Heart right ventricle (tissue), 16 donors: ENCODE data around the gene SOX8. TPM values are rescaled to one million over a fixed set of nuclear protein-coding genes. Genes with fewer than 3 reads are reported as not detected.
A peak's percentile ranks its signal among the peaks of the same experiment; 100 is the strongest.

Experiments
- ATAC-seq, 8 donors: fragments of 200-7000 bp; cut with Tn5 transposase; one replicate each; pipeline ENCODE4 v1.9.1; 2020; ENCODE audit warnings: mild to moderate bottlenecking in 8 of 8, moderate library complexity in 8 of 8, moderate number of reproducible peaks in 1 of 8
- DNase-seq, 2 donors: peaks; one replicate each; pipeline ENCODE4 v3.0.0-alpha.2; 2020
- H3K27ac ChIP-seq, 10 donors: fragments of 200-600 bp; sonication (generic) in 2 of 10; one replicate each; pipeline versions ENCODE4 v1.5.0 to v1.8.0; 2020 to 2022; ENCODE audit warnings: mild to moderate bottlenecking in 3 of 10
- H3K27me3 ChIP-seq, 7 donors: fragments of 200-600 bp; one replicate each; pipeline ENCODE4 v1.8.0; 2021 to 2022; ENCODE audit warnings: mild to moderate bottlenecking in 2 of 7
- H3K36me3 ChIP-seq, 9 donors: fragments of 200-600 bp; sonication (generic) in 1 of 9; one replicate each; pipeline versions ENCODE4 v1.5.0 to v1.8.0; 2020 to 2022; ENCODE audit warnings: mild to moderate bottlenecking in 2 of 9
- H3K4me1 ChIP-seq, 9 donors: fragments of 200-600 bp; sonication (generic) in 1 of 9; one replicate each; pipeline versions ENCODE4 v1.5.0 to v1.8.0; 2020 to 2022; ENCODE audit warnings: mild to moderate bottlenecking in 4 of 9
- H3K4me3 ChIP-seq, 10 donors: fragments of 200-600 bp; sonication (generic) in 2 of 10; one replicate each; pipeline versions ENCODE4 v1.5.0 to v1.8.0; 2020 to 2022; ENCODE audit warnings: mild to moderate bottlenecking in 7 of 10, moderate library complexity in 2 of 10
- H3K9me3 ChIP-seq, 11 donors: fragments of 200-600 bp in 10 of 11; sonication (generic) in 2 of 11; one replicate each; pipeline versions ENCODE4 v1.5.0 to v1.8.0; 2013 to 2022; ENCODE audit warnings: mild to moderate bottlenecking in 2 of 11, control low read depth in 1 of 11, moderate library complexity in 1 of 11
- WGBS, 2 donors: extraction: QIAGEN DNeasy Blood & Tissue Kit; methylation state at CpG; one replicate each; pipeline ENCODE4 v1.1.7; 2013; ENCODE audit warnings: inconsistent platforms in 1 of 2; 5-methylcytosine and 5-hydroxymethylcytosine counted together
- intact Hi-C, 10 donors: fragments of 100-400 bp; cut with DNase I; formaldehyde crosslinking; loops; one replicate each; pipeline versions ENCODE4 v1.11.1 to v1.14.2; 2022
- polyA plus RNA-seq, 2 donors: library from polyadenylated mRNA; stranded (reverse); fragments of 200-250 nt; gene quantifications; one replicate each; pipeline ENCODE4 v1.2.3, GENCODE V29; 2013
- total RNA-seq, 10 donors: library from RNA; stranded (reverse); fragmentation: NEBNext Ultra II Directional in 3 of 10; extraction: Animal tissue kit (Norgen Biotek cat#: 25700) in 3 of 10; gene quantifications; one replicate each; pipeline versions ENCODE4 v1.2.1 to v1.2.4, GENCODE V29; 2021 to 2023
- TF ChIP-seq, protein P1 (sequence below), 9 donors: fragments of 200-600 bp; sonication (generic) in 2 of 9; IDR thresholded peaks; one replicate each; pipeline versions ENCODE4 v1.5.0 to v1.8.0; 2021 to 2022; ENCODE audit warnings: antibody characterized with exemption in 9 of 9, mild to moderate bottlenecking in 5 of 9, moderate library complexity in 1 of 9
- donor health status: Arrhythmogenic right ventricular cardiomyopathy.
- donor health status: ischemic (EF 13 %, LVEDD 7.1; RV severe dilation, severe dysfunction).
- donor health status: healthy with polysubstance abuse.
- donor health status: DM: no; HTN: yes; CAD: no.
- donor health status: DM: no; HTN: no; CAD: no.
- donor health status: ischemic (EF 25% LVEDD 6.9; RV normal size, moderate dysfunction).
- donor health status: ischemic (EF 25% LVEDD 5.7; RV mildly dilated, moderate dysfunction).
- donor health status: healthy.
- donor health status: DM: yes; HTN: yes; CAD: no.
- donor health status: Ischemic cardiomyopathy.
- donor health status: ischemic (EF 35%, LVEDD 5.7; RV mildly dilated, moderate dysfunction).
- donor health status: nonischemic (EF 11% LVEDD 7.7; RV severe dilation, severe dysfunction).
- donor health status: DM: yes; HTN: yes; CAD: no.
- donor health status: PGD.
- donor health status: ischemic (EF 29% LVEDD 5.4; RV normal size, mild dysfunction).
- donor health status: nonischemic (EF 23%, LVEDD 6.1; RV moderate dilation, normal function).

SOX8 gene
- total and polyA plus RNA-seq, 12 donors = 0.35 to 2.3 (median 1.0) TPM

DNA sequence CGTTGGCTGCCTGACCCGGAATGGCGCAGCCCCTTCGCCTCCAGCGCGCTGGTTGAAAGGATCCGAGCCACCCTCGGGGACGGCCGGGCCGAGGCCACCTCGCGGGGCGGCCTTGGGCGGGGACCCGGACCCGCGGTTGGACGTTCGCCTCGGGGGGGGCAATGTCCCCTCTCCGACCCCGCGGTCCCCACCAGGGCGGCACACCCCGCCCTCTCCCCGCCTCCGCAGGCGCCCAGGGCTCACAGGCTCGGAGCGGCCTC lies 1.0 kb upstream of the SOX8 start:
- intact Hi-C loops = no loop called here
- peaks cover 16 to 62% (median 35%) of the 10 kb centered on the region in 7 donors for H3K27me3 ChIP-seq
- ATAC-seq (peak in 1 of 8 donors; percentile 6), DNase-seq (no peak)
- TF ChIP-seq, protein P1, sequence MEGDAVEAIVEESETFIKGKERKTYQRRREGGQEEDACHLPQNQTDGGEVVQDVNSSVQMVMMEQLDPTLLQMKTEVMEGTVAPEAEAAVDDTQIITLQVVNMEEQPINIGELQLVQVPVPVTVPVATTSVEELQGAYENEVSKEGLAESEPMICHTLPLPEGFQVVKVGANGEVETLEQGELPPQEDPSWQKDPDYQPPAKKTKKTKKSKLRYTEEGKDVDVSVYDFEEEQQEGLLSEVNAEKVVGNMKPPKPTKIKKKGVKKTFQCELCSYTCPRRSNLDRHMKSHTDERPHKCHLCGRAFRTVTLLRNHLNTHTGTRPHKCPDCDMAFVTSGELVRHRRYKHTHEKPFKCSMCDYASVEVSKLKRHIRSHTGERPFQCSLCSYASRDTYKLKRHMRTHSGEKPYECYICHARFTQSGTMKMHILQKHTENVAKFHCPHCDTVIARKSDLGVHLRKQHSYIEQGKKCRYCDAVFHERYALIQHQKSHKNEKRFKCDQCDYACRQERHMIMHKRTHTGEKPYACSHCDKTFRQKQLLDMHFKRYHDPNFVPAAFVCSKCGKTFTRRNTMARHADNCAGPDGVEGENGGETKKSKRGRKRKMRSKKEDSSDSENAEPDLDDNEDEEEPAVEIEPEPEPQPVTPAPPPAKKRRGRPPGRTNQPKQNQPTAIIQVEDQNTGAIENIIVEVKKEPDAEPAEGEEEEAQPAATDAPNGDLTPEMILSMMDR (IDR thresholded peaks at IDR 0.05) = no peak
- H3K9me3 ChIP-seq = no peaks in the 10 kb centered on the region
- H3K4me3 ChIP-seq = peak overlapping the region; percentile 28 to 65 (median 54)
- 1% methylated on average over 24 to 31 of the region's 31 CpGs for WGBS, 2 donors
- H3K4me1 ChIP-seq = peaks cover 5 to 19% (median 14%) of the 10 kb centered on the region in 9 donors
- H3K36me3 ChIP-seq = no peaks in the 10 kb centered on the region
- peak overlapping the region in 7 of 10 donors; percentile 33 to 69 (median 43) for H3K27ac ChIP-seq

DNA sequence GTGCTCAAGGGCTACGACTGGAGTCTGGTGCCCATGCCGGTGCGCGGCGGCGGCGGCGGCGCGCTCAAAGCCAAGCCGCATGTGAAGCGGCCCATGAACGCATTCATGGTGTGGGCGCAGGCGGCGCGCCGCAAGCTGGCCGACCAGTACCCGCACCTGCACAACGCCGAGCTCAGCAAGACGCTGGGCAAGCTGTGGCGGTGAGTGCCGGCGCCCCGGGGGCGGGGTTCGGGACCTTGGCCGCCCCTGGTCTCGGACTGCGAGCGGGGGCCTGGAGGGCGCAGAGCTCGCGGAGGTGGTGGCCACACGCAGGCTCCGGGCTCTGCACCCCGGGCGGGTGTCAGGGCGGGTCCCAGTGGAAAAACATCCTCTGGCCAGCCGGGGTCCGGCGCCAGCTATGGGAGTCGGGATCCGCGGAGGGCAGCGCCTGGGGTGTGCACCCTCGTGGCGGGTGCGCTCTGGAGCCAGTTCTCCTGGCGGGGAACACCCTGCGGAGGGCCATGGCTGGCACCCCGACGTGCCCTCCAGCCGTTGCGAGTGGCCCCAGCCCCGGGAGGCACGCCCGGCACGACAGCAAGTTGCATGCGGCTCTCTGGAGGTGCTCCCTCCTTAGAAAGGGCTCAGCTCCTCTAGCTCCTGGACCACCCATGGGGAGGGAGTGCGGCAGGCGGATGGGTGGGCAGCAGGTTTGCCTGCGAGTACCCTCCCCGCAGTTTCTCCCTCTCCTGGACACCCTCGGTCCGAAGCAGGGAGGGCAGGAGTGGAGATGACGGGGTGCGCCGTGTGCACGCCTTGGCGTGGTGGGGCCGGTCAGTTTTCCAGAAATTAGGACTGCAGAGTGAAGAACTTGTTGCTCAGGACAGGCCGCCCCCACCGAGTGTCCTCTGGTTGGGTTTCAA lies 824 bp downstream of the SOX8 start:
- TF ChIP-seq, protein P1 (IDR thresholded peaks at IDR 0.05) = no peak
- intact Hi-C loops = no loop called here
- H3K4me3 ChIP-seq = peak overlapping the region; percentile 6 to 65 (median 54)
- no peaks in the 10 kb centered on the region for H3K9me3 ChIP-seq
- WGBS, 2 donors = 10% methylated on average over 76 of the region's 76 CpGs
- peaks cover 16 to 71% (median 42%) of the 10 kb centered on the region in 7 donors for H3K27me3 ChIP-seq
- ATAC-seq = no peak
- no peaks in the 10 kb centered on the region for H3K36me3 ChIP-seq
- H3K27ac ChIP-seq = peak overlapping the region in 1 of 10 donors; percentile 7
- DNase-seq = peak in 1 of 2 donors; percentile 10
- H3K4me1 ChIP-seq = peaks cover 5 to 19% (median 13%) of the 10 kb centered on the region in 9 donors

DNA sequence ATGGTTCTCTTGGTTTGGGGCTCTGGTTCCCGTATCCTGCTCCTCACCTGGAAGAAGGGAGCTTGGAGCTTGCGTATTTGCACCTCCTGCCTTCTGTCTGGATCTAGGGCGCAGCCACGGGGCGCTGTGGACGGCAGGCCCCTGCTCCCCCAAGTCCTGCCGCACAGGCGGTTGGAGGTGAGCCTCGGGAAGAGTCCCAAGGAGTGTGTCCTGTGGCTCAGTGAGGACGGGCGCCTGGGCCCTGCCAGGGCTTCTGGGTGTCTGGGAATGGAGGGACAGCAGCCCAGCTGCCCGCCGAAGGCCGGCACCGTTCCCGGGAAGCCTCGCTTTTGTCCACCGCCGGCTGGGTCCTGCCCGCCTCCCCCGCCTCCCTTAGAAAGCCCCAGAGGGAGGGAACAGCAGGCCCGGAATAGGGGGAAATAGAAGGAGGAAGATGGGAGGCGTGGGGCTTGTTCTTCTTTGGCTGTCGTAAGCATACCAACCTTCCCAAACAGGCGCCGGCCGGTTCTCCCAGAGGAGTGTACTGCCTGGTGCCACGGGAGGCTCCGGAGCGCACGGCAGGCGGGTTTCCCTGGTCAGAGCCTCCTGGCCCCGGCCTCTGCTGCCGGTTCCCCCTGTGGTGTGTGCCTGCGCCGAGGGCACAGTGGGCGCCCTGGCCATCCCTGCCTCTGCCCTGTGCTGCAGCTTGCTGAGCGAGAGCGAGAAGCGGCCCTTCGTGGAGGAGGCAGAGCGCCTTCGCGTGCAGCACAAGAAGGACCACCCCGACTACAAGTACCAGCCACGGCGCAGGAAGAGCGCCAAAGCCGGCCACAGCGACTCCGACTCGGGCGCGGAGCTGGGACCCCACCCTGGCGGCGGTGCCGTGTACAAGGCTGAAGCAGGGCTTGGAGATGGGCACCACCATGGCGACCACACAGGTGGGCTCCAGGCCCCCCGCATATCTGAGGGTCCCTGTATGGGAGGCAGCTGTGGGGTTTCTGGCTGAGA lies 1.8 kb downstream of the SOX8 start:
- no peak for ATAC-seq
- DNase-seq = no peak
- peak overlapping the region in 7 of 10 donors; percentile 49 to 65 (median 55) for H3K4me3 ChIP-seq

More for the DNA sequence above, 1.8 kb downstream of the SOX8 start:
- WGBS, 2 donors = 55 to 59% methylated on average over 58 to 59 of the region's 59 CpGs
- Histone ChIP-seq H3K4me1 (peaks cover 5 to 23% (median 14%) of the 10 kb centered on the region in 9 donors), H3K36me3 (no peaks in the 10 kb centered on the region), H3K9me3 (no peaks in the 10 kb centered on the region), H3K27me3 (peaks cover 16 to 74% (median 43%) of the 10 kb centered on the region in 7 donors), H3K27ac (no peak overlapping the region)
- intact Hi-C loops = no loop called here
- TF ChIP-seq, protein P1 (IDR thresholded peaks at IDR 0.05) = no peak
